OCI-LY3 (cell line): ENCODE measurements around the gene ARHGAP15.

Experiments
- CTCF ChIP-seq: fragments of 200-600, 300-600 bp; sonication (generic); IDR thresholded peaks from 2 replicates; pipeline ENCODE4 v1.5.1; 2014; ENCODE audit warnings: antibody characterized with exemption, low read length, low read depth
- EZH2phosphoT487 ChIP-seq: fragments of 200-600 bp; shearing (Covaris generic); IDR thresholded peaks from 2 replicates; pipeline ENCODE4 v1.6.1; 2018; ENCODE audit warnings: antibody characterized with exemption, mixed run types, low read depth

- TF ChIP-seq CTCF: no peak
- no peak for TF ChIP-seq EZH2phosphoT487
Measured at GRCh38 chr2:143706354-143706753, 577.1 kb downstream of the ARHGAP15 start.
